ENCODE data around the gene ZNF737.
A peak's percentile ranks its signal among the peaks of the same experiment; 100 is the strongest.
"Not testable (repeated sequence)": the region's sequence is repeated elsewhere in the genome, so short reads cannot be mapped to it uniquely, and the experiment has no call there.

ZNF737 gene

GRCh38 chr19:20565321-20566018 lies at the start of gene ZNF737:
Gene ZNF737 (minus strand): TSS chr19:20565781. CDS start chr19:20565640, 141 bp downstream.
- DNase-seq: peak; percentile 36

- DNase-seq: not testable (repeated sequence)
These were observed 49.4 kb upstream of the ZNF737 start for GRCh38 chr19:20614971-20615370.

- DNase-seq: no peak
These were observed 47.2 kb upstream of the ZNF737 start for GRCh38 chr19:20612711-20613316.

- DNase-seq: no peak
These were observed 46.3 kb upstream of the ZNF737 start for GRCh38 chr19:20611866-20612265.

GRCh38 chr19:20607943-20608342 lies 42.4 kb upstream of the ZNF737 start:
- no peak for DNase-seq

GRCh38 chr19:20558571-20558970 lies 7.0 kb downstream of the ZNF737 start:
- no peak for DNase-seq

GRCh38 chr19:20558011-20558410 lies 7.6 kb downstream of the ZNF737 start:
- DNase-seq: no peak

- DNase-seq: not testable (repeated sequence)
These were observed 20.8 kb downstream of the ZNF737 start for GRCh38 chr19:20544667-20545333.

GRCh38 chr19:20530303-20530702 lies 35.3 kb downstream of the ZNF737 start:
- not testable (repeated sequence) for DNase-seq

- no peak for DNase-seq
These were observed 52.2 kb downstream of the ZNF737 start for GRCh38 chr19:20513189-20513904.

GRCh38 chr19:20503476-20503875 lies 62.1 kb downstream of the ZNF737 start:
- DNase-seq: no peak

Data from GOT3 (cell line).